Measurements from ENCODE around the gene NLGN3.

NLGN3 gene

GRCh38 chrX:71118032-71118984 lies 26.3 kb upstream of the NLGN3 start, which contains the start of gene MED12:
MED12 (plus strand) TSS chrX:71118596; CDS start chrX:71118755, 159 bp downstream.
- peak; percentile 4 to 86 (median 72) for DNase-seq

DNA sequence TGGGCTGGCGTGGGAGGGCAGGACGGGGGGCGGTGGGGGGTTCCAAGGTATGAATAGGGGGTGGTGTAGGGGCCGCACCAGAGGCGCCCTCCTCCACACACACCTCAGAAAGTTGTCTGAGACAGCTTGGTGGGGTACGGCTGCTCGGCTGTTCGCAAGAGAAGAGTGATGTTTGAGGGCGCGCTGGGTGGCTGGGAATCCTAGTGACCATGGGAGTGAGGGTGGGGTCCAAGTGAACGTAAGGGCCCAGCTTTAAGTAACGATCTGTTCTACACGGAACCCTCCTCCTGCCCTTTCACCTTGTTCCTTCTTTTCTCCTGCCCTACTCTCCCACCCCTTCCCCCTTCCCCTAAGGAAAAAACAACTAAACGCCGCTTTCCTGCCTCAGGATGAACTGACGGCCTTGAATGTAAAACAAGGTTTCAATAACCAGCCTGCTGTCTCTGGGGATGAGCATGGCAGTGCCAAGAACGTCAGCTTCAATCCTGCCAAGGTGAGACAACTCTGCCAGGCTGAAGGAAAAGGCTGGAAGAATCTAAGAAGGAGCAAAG lies 25.6 kb upstream of the NLGN3 start:
- peak in 4 of 51 donors; percentile 1 to 35 (median 13) for DNase-seq

DNA sequence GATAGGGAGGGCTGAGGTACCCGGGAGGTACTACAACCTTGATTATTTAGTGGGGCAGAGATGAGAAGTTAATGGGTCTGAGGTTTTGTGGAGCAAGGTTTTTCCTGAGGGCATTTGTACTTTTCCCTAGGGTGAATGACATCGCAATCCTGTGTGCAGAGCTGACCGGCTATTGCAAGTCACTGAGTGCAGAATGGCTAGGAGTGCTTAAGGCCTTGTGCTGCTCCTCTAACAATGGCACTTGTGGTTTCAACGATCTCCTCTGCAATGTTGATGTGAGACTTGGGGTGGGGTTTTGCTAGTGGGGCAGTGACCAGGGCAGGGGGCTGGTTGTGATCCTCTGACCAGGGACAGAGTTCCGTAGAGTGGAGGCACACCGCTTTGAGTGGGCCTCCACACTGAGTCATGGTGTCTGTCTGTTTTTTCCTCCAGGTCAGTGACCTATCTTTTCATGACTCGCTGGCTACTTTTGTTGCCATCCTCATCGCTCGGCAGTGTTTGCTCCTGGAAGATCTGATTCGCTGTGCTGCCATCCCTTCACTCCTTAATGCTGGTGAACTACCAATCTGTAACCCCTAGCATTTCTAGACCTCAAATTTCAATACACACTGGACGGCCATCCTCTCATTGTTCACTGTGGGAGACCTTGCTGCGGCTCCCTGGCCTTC lies 16.3 kb upstream of the NLGN3 start:
- no peak for DNase-seq

GRCh38 chrX:71128915-71129765 lies 15.5 kb upstream of the NLGN3 start:
- peak in 43 of 51 donors; percentile 1 to 65 (median 33) for DNase-seq

DNA sequence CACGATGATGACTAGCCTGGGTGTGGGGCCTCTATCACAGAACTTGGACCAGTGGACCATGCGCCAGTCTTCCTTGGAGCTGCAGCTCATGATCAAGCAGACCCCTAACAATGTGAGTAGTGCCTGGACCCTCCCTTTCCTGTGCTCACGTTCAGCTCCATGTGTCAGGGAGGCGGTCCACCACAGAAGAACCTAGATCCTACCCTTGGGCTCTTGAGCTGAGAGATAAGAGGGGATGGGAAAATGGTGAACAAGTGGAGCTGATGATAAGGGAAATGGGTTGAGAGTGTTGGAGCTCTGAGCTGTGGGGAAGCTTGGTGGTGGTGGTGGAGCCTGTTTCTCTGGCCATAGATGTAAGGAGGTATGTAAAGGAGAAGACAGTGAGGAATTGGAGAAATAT lies 13.1 kb upstream of the NLGN3 start:
- DNase-seq: no peak

DNA sequence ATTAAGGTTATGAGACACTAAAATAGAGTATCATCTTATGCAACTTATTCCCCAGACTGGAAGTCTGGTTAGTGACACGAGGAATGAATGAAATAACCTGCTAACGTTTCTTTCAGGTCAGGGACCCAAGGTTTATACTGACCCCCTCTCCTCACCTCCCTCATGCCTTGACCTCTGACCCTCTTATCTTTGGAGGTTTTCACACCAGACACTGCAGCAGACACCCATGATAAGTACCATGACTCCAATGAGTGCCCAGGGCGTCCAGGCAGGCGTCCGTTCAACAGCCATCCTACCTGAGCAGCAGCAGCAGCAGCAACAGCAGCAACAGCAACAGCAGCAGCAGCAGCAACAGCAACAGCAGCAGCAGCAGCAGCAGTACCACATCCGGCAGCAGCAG lies 4.2 kb upstream of the NLGN3 start:
- DNase-seq: no peak

GRCh38 chrX:71143508-71143907 lies 1.1 kb upstream of the NLGN3 start:
- DNase-seq: peak in 34 of 51 donors; percentile 1 to 61 (median 24)

GRCh38 chrX:71147496-71148277 lies 3.0 kb downstream of the NLGN3 start:
- peak in 16 of 51 donors; percentile 2 to 26 (median 12) for DNase-seq

DNA sequence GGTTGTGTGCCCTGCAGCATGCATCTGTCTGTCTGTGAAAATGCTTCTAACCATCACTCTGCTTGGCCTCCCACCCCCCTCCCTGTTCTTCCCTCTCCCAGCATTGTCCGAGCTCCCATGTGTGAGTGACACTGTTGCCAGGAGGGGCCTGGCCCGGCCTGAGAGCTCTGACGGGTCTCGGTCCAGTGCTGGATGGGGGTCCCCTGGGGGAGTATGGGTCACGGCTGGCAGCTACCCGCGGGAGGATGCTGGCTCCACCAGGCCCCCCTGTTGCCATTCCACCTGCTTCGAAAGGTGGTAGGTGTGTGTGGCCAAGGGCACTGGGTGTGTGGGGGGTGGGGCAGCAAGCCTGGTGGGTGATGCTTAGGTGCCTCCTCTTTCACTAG lies 3.6 kb downstream of the NLGN3 start:
- DNase-seq: no peak

- DNase-seq: peak in 1 of 51 donors; percentile 4
These were observed 6.7 kb downstream of the NLGN3 start for GRCh38 chrX:71151366-71151765.

DNA sequence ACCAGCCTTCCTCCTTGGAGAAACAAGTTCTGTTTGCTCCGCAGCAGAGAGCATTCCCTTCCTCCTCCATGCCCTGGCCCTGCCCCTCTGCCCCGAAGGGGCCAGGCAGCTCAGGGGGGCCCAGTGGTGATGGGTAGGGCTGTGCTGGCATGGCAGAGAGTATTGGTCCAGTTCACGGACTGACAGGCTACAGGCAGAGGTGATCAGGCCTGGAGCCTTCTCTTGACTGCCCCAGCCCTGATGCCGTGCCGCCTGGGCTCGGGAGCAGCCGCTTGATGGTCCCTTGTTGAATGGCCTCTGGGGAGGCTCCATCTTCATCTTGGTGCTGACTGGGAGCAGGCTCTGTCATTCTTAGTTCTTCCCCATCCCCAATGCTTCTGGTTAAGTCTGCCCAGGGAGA lies 9.6 kb downstream of the NLGN3 start:
- DNase-seq: no peak

- no peak for DNase-seq
These were observed 10.0 kb downstream of the NLGN3 start for GRCh38 chrX:71154641-71155040.

DNA sequence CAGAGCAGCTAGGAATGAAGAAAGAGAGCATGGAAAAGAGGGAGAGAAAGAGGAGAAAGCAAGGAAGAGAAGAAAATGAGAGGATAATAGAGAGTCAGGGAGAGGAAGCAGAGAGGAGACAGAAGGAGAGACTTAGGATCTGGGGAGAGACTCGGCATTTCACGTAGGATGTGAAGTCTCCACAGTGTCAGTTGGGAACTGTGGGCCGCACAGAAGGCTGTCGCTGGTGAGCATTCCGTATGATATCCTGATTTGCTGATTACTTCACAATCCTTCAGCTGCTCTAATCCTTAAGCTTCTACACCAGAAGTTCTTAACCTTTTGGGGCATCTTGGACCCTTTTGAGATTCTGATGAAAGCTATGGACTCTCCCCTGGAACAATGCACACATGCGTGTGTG lies 14.0 kb downstream of the NLGN3 start:
- DNase-seq: no peak

GRCh38 chrX:71159335-71159734 lies 14.7 kb downstream of the NLGN3 start:
- DNase-seq: no peak

- DNase-seq: no peak
These were observed 15.8 kb downstream of the NLGN3 start for GRCh38 chrX:71160475-71160874.

DNA sequence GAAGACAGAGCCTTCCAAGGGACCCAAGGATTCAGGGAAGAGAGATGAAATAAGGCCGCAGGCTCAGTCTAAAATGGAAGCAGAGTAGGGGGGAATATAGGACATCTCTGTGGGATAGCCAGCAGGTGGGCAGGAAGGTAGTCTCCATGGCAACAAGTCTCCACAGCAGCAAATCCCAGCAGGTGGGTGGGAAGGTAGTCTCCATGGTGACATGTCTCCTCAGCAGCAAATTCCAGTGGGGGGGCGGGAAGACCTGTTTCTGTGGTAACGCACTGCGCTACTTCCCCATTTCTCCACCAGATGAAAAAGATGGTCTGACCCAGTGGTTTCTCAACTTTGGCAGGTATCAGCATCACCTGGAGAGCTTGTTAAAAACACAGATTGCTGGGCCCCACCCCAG lies 18.3 kb downstream of the NLGN3 start:
- DNase-seq: peak in 7 of 51 donors; percentile 2 to 24 (median 16)

- DNase-seq: no peak
These were observed 19.4 kb downstream of the NLGN3 start for GRCh38 chrX:71164071-71164470.

GRCh38 chrX:71166461-71166860 lies 21.8 kb downstream of the NLGN3 start:
- DNase-seq: peak in 15 of 51 donors; percentile 3 to 41 (median 22)

DNA sequence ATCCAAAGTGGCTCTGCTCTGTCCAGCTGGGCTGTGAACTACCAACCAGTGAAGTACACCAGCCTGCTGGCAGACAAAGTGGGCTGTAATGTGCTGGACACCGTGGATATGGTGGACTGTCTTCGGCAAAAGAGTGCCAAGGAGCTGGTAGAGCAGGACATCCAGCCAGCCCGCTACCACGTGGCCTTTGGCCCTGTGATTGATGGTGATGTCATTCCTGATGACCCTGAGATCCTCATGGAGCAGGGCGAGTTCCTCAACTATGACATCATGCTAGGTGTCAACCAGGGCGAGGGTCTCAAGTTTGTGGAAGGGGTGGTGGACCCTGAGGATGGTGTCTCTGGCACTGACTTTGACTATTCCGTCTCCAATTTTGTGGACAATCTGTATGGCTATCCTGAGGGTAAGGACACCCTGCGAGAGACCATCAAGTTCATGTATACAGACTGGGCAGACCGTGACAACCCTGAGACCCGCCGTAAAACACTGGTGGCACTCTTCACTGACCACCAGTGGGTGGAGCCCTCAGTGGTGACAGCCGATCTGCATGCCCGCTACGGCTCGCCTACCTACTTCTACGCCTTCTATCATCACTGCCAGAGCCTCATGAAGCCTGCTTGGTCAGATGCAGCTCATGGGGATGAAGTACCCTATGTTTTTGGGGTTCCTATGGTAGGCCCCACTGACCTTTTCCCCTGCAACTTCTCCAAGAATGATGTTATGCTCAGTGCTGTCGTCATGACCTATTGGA lies 22.6 kb downstream of the NLGN3 start:
- DNase-seq: peak in 3 of 51 donors; percentile 4 to 14 (median 6)

- no peak for DNase-seq
These were observed 23.5 kb downstream of the NLGN3 start for GRCh38 chrX:71168134-71168533.

Data from hypothalamus (tissue), 51 donors.